Dermis microvascular lymphatic vessel endothelial cell (primary cell): Measurements from ENCODE around the gene NETO2. TPM values are rescaled to one million over a fixed set of nuclear protein-coding genes. Genes with fewer than 3 reads are reported as not detected.
A peak's percentile ranks its signal among the peaks of the same experiment; 100 is the strongest.
"Not testable (repeated sequence)": the region's sequence is repeated elsewhere in the genome, so short reads cannot be mapped to it uniquely, and the experiment has no call there.

Experiments
- DNase-seq, 2 donors: peaks; one replicate each; pipeline versions ENCODE4 v3.0.0 to v3.0.0-alpha.2; 2010; ENCODE audit warnings: low read depth in 2 of 2
- total RNA-seq: library from RNA; depleted of rRNA; stranded (reverse); fragments of >200 nt; gene quantifications from 2 replicates; pipeline ENCODE4 v1.2.1, GENCODE V29; 2014

Gene NETO2
- total RNA-seq, 1 donor from 2014 or later, result 17.2 TPM

DNA sequence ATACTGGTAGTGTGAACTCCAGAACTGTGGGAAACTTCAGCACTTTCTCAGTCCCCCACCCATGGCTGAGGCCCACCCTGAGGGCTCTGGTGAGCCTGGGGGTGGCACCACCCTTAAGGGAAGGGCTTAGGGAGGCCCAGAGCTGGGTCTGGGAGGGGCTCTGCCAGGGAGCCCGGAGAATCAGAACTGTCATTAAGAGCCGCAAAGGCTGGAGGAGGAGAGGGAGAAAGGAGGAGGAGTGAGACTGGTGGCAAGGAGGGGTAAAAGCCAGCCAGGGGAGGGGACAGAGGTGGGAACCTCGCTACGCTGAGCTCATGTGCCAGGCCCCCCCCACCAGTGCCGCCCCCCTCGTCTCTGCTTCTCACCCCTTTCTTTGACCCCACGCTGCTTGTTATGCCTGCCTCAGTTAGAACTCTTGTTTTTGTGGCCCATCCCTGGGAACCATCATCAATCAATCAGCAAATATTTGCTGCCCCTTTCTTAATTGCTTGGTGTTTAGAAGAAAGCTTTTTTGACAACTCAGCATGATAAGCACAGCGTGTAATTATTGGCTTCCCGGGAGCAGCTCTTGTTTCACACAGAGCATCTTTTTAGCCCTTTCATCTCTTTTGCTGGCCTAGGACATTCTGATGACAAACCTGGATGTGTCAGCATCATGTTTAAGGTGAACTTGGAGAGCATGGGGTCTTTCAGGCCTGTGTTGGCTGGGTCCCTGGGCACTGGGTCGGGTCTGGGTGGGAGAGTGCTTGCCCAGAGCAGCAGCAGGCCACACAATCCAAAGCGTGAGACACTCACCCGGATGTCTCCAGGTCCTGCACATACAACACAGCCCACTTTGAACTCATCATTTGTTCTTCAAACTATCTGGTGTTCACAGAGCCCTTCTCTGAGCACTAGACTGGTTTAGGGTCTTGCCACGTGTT, 77.7 kb downstream of the NETO2 start:
- DNase-seq, result no peak

DNA sequence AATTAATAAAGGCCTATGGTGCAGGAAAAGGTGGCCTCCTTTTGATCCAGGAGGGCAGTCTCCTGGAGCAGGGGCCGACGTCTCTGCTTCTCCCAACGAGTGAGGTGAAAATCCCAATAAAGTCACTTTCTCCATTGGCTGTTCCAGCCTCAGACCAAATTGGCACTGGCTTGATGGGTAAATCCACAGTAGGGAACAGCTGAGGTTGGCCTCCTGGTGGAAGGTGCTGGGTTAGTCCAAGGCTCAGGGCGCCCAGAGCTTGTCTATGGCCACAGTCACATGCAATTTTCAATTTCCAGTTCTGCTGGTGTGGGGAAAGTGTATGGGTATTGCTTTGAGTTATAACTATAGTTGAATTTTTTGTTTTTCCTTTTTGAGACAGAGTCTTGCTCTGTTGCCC, 79.0 kb downstream of the NETO2 start:
- DNase-seq, result no peak

- no peak for DNase-seq
Measured at GRCh38 chr16:47063011-47063724, 80.6 kb downstream of the NETO2 start.

DNA sequence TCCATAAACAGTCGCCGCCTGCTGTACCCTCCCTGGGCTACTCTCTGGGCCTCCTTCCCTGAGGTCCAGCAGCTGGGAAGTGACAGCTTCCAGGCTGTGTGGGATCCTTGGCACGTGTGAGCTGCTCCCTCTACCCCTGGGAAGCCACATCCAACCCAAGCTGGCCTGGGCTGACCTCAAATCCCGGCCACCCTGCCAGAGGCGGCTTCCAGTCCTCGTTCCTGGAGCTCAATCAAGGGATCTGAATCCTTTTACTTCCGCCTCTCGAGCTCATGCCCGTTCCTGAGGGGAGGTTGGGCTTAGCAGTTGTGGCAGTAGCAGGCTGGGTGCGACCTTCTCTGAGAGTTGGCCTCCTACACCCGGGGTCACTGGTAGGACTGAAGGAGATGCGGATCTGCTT, 82.5 kb downstream of the NETO2 start:
- DNase-seq, result no peak

DNA sequence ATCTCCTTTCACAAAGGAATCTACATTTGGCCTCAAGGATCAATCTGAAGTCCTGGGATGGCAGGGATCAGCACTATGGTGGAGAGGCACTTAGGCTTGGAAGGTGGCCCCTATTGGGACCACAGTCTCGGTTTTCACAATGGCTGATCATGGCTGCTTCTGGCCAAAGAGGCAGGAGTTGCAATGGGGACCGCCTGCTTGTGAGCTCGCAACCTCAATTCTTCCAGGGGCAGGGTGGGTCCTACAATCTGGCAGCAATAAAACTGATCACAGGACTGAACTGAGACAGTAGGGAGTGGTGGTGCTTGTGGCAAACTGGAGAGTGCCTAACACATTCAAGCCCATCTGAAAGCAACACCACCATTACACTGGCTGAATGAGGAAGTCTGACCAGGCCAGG, 83.1 kb downstream of the NETO2 start:
- no peak for DNase-seq

DNA sequence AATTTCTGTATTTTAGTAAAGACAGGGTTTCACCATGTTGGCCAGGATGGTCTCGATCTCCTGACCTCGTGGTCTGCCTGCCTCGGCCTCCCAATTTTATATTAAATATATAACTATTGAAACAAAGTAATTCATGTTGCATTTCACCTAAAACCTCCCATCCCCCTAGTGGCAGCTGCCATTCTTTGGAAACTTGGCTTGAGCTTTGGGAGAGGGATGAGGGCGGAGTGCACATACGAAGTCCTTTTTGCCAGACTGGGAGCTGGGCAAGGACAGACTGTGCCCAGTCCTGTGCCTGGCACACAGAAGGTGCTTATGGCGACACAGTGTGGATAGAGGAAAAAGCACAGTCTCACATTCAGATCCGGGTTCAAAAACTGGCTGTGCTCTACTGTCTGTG, 83.8 kb downstream of the NETO2 start:
- DNase-seq, result no peak

GRCh38 chr16:47059130-47059529, 84.6 kb downstream of the NETO2 start:
- not testable (repeated sequence) for DNase-seq

- peak; percentile 45 to 51 for DNase-seq
Measured at GRCh38 chr16:47058295-47059086, 85.3 kb downstream of the NETO2 start.

GRCh38 chr16:47057630-47057993, 86.1 kb downstream of the NETO2 start:
- DNase-seq, result no peak

DNA sequence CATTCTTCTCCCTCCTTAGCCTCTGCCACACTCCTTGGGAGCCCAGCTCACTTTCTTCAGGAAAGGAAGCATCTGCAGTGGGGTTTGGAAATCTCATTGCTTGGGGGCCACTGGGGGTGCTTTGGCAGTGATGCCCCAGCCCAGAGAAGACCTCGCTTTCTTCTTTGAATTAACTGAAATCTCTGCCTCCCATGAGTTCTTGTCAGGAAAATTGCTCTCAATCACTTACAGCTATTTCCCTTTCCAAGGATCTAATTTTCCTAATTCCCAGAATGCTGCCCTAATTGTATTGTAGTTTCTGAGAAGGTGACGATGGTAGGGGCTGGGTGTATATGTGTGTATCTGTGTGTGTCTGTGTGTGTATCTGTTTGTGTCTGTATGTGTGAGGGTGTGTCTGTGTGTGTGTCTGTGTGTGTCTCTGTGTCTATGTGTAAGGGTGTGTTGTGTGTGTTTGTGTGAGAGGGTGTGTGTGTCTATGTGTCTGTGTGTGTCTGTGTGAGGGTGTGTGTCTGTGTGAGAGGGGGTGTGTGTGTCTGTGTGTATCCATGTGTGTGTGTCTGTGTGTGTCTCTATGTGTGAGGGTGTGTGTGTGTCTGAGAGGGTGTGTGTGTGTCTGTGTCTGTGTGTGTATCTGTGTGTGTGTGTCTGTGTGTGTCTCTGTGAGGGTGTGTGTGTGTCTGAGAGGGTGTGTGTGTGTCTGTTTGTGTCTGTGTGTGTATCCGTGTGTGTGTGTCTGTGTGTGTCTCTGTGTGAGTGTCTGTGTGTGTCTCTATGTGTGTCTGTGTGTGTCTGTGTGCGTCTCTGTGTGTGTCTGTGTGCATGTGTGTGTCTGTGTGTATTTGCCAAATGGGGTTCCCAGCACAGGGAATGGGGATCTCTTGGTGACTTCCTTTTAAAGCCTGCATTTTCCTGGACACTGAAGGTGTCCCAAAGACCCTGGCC, 86.8 kb downstream of the NETO2 start:
- no peak for DNase-seq

DNA sequence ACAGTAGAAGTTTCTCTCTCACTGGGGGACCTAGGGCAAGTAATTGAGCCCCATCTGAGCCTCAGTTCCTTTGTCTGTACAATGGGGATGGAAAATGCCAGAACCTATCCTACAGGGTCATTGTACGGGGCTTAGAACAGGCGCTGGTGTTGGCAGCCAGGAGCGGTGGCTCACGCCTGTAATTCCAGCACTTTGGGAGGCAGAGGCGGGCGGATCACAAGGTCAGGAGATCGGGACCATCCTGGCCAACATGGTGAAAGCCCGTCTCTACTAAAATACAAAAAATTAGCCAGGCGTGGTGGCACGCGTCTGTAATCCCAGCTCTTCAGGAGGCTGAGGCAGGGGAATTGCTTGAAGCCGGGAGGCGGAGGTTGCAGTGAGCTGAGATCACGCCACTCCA, 87.7 kb downstream of the NETO2 start:
- DNase-seq, result not testable (repeated sequence)

GRCh38 chr16:47055136-47055885, 88.4 kb downstream of the NETO2 start:
- no peak for DNase-seq

DNA sequence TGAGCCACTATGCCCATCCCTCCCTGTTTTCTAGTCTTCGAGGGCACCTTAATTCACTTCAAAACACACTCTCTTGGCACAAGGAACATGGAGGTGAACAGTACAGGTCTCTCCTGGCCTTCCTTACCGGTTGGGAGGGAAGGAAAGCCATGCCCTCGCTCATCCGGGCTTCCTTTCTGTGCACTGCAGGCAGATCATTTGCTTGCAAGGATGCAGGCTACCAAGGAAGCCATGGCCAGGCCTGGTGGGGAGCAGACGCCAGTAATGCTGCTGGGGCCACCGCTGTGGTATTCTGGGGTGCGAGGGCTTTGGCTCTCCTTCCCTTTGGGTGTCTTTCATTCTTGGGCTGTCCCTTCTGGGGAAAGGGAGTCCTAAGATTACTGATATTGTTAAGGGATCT, 89.4 kb downstream of the NETO2 start:
- no peak for DNase-seq

- DNase-seq, result no peak
Measured at GRCh38 chr16:47053895-47054294, 89.8 kb downstream of the NETO2 start.

DNA sequence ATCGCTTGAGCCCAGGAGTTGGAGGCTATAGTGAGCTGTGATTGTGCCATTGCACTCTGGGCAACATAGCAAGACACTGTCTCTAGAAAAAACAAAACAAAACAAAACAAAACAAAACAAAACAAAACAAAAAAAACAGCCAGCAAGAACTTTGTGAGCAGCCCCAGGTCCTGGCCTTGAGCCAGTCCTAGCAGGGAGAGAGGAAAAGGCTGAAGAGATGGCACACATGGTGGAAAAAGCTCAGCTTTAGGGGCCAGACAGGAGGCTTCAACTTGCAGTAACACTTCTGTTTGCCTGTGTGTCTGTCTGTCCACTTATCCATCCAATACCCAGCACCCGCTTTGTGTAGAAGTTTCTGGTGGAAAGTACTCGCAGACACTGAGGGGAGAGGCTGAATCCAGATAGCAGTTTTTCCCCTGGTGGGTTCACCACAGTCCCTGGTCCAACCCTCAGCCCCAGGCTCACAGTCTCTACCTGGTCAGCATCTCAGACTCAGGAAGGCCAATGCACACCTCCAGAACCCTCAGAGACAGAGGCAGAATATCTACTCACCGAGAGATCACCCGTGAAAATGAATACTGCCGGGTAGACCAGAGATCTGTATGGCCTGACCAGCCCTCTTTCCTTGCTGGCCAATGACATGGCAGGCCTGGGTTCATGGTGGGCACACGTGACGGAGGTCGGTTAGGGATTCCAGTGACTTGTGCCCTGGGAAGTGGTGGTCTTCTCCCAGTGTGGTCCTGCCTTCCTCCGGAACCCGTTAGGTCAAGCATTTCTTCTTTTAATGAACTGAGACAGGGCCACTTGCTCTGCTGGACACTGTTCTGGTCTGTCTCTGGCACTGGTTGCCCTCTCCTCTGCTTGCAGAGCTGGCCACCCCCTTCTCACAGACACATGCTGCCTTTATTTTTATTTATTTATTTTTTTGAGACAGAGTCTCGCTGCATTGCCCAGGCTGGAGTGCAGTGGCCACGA, 90.8 kb downstream of the NETO2 start:
- DNase-seq, result peak; percentile 13 to 22

DNA sequence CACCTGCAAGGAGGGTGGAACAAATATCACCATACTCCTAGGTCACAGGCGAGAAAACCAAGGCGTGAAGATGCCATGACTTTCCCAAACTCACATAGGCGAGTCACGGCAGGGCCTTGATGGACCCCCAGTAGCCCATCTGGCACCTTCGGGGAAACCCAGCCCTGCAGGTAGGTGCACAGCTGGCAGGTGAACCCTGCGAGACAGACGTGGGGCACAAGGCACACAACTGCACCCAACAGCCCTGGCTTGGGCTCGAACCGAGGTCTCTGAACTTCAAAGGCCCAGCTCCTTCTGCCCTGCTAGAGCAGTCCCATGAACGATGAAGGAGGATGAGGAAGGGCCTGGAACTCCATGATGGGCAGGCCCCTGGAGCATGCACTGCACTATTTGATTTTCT, 92.7 kb downstream of the NETO2 start:
- no peak for DNase-seq

- peak in 1 of 2 donors; percentile 6 for DNase-seq
Measured at GRCh38 chr16:47049901-47050583, 93.7 kb downstream of the NETO2 start.

- DNase-seq, result no peak
Measured at GRCh38 chr16:47047524-47048203, 96.1 kb downstream of the NETO2 start.
